Endothelial cell of umbilical vein (primary cell): Measurements from ENCODE around the gene OGT. TPM values are rescaled to one million over a fixed set of nuclear protein-coding genes. Genes with fewer than 3 reads are reported as not detected.

ENCODE experiments used
- BruUV-seq: library from RNA; stranded (reverse); fragments of 400-500 nt; replicated peaks from 2 replicates; lab custom pipeline; 2021; lab: Mats Ljungman, UMichigan
- CTCF ChIA-PET: fragments of 300-600, 350-600 bp; sonication (Branson Sonifier 250); formaldehyde crosslinking; loops from one replicate; lab custom pipeline; 2021; ENCODE audit warnings: antibody characterized with exemption, inconsistent platforms; lab: Charles Lee
- POLR2A ChIA-PET: fragments of 300-600, 350-600 bp; sonication (Branson Sonifier 250); formaldehyde crosslinking; loops from one replicate; lab custom pipeline; 2021; ENCODE audit warnings: antibody characterized with exemption, inconsistent platforms; lab: Charles Lee
- DNase-seq: peaks from one replicate; pipeline ENCODE4 v3.0.0-alpha.2; 2011; ENCODE audit warnings: low read depth, low spot score
- FAIRE-seq: peaks from 2 replicates; lab custom pipeline; 2011; peaks lifted over from hg19 to GRCh38; lab: Jason Lieb, UNC
- H2AFZ ChIP-seq: 2 replicates; pipeline ENCODE4 v1.6.0; 2012; ENCODE audit warnings: low read depth, low read length, control low read depth, inconsistent platforms
- H3K27ac ChIP-seq: 2 replicates; pipeline ENCODE4 v1.5.1; 2011; ENCODE audit warnings: low read depth, mild to moderate bottlenecking, control low read depth, low read length, moderate library complexity; ENCODE audit not compliant: insufficient read depth
- H3K27me3 ChIP-seq, 2 experiments: 2 replicates each; pipeline versions ENCODE4 v1.6.0 to v1.6.1; 2011; ENCODE audit warnings: low read length in 2 of 2, mixed read lengths in 1 of 2; ENCODE audit not compliant: control insufficient read depth in 2 of 2, insufficient read depth in 2 of 2
- H3K36me3 ChIP-seq, 2 experiments: 2 replicates in 1 of 2; 3 replicates in 1 of 2; pipeline ENCODE4 v1.5.1; 2011; ENCODE audit warnings: low read length in 2 of 2, mild to moderate bottlenecking in 1 of 2, moderate library complexity in 1 of 2; ENCODE audit not compliant: control insufficient read depth in 2 of 2, insufficient read depth in 2 of 2; ENCODE audit errors: extremely low read depth in 1 of 2
- H3K4me1 ChIP-seq: 3 replicates; pipeline ENCODE4 v1.5.1; 2011; ENCODE audit warnings: mild to moderate bottlenecking, low read length; ENCODE audit not compliant: control insufficient read depth, insufficient read depth; ENCODE audit errors: extremely low read depth
- H3K4me2 ChIP-seq: 2 replicates; pipeline ENCODE4 v1.6.1; 2011; ENCODE audit warnings: low read length, control low read depth, mixed read lengths; ENCODE audit not compliant: insufficient read depth
- H3K4me3 ChIP-seq, 3 experiments: fragments of 200-600 bp in 1 of 3; sonication (generic), shearing (Covaris generic) in 1 of 3; replicated peaks in 1 of 3; 2 replicates each; pipeline ENCODE4 v1.5.1; 2011 to 2016; ENCODE audit warnings: control low read depth in 3 of 3, low read length in 3 of 3, mild to moderate bottlenecking in 2 of 3, inconsistent platforms in 1 of 3, low read depth in 1 of 3, moderate library complexity in 1 of 3; ENCODE audit not compliant: insufficient read depth in 1 of 3
- H3K79me2 ChIP-seq: 2 replicates; pipeline ENCODE4 v1.6.0; 2012; ENCODE audit warnings: low read length, inconsistent platforms; ENCODE audit not compliant: control insufficient read depth, insufficient read depth
- H3K9ac ChIP-seq: replicated peaks from 2 replicates; pipeline ENCODE3; 2011; ENCODE audit warnings: low read length, control low read depth; ENCODE audit not compliant: insufficient read depth; ENCODE audit errors: extremely low read depth
- H3K9me1 ChIP-seq: replicated peaks from 3 replicates; pipeline ENCODE4 v1.6.0; 2011; ENCODE audit warnings: mild to moderate bottlenecking, low read length; ENCODE audit not compliant: control insufficient read depth, insufficient read depth; ENCODE audit errors: extremely low read depth
- H3K9me3 ChIP-seq: replicated peaks from 2 replicates; pipeline ENCODE4 v1.5.1; 2012; ENCODE audit warnings: low read length, inconsistent platforms; ENCODE audit not compliant: control insufficient read depth, insufficient read depth
- H4K20me1 ChIP-seq: replicated peaks from 2 replicates; pipeline ENCODE3; 2011; ENCODE audit warnings: mild to moderate bottlenecking, low read length; ENCODE audit not compliant: control insufficient read depth, insufficient read depth; ENCODE audit errors: extremely low read depth
- EZH2 ChIP-seq: IDR thresholded peaks from 2 replicates; pipeline ENCODE4 v1.6.1; 2012; ENCODE audit warnings: borderline replicate concordance, low read depth, mild to moderate bottlenecking, moderate library complexity, low read length, inconsistent platforms; ENCODE audit not compliant: severe bottlenecking
- FOS ChIP-seq: IDR thresholded peaks from 2 replicates; pipeline ENCODE4 v1.6.1; 2011; ENCODE audit warnings: mild to moderate bottlenecking, low read length, moderate library complexity, borderline replicate concordance; ENCODE audit not compliant: insufficient read depth
- GATA2 ChIP-seq: IDR thresholded peaks from 2 replicates; pipeline ENCODE4 v1.7.0; 2011; ENCODE audit warnings: low read depth, mild to moderate bottlenecking, moderate library complexity, mixed read lengths, low read length; ENCODE audit not compliant: insufficient read length, insufficient read depth
- JUN ChIP-seq: IDR thresholded peaks from 2 replicates; pipeline ENCODE4 v1.6.1; 2011; ENCODE audit warnings: borderline replicate concordance, low read depth; ENCODE audit not compliant: insufficient read length, insufficient read depth
- MAX ChIP-seq: IDR thresholded peaks from 2 replicates; pipeline ENCODE4 v1.6.1; 2011; ENCODE audit not compliant: insufficient read depth, insufficient read length
- MYC ChIP-seq: IDR thresholded peaks from one replicate; pipeline ENCODE4 v1.6.1; 2011; ENCODE audit warnings: mild to moderate bottlenecking, low read depth, low read length
- POLR2A ChIP-seq: IDR thresholded peaks from 2 replicates; pipeline ENCODE4 v1.6.1; 2012; ENCODE audit warnings: low read depth, mild to moderate bottlenecking, control low read depth, low read length
- POLR2AphosphoS5 ChIP-seq: IDR thresholded peaks from 2 replicates; pipeline ENCODE4 v1.6.1; 2012; ENCODE audit warnings: low read depth, mild to moderate bottlenecking, control low read depth, low read length, moderate library complexity; ENCODE audit not compliant: insufficient read depth
- dilution Hi-C: fragments of 300-500 bp; cut with MboI; formaldehyde crosslinking; loops from one replicate; pipeline ENCODE4 v1.15.0; 2019; ENCODE audit warnings: low sequenced_read_pairs; ENCODE audit not compliant: extremely low pct_ligation_motif_present
- intact Hi-C: fragments of 100-400 bp; cut with micrococcal nuclease; formaldehyde crosslinking; loops from one replicate; pipeline ENCODE4 v1.10.0; 2022
- polyA plus RNA-seq, 4 experiments: library from polyadenylated mRNA; depleted of rRNA in 3 of 4; stranded (reverse) in 3 of 4; unstranded in 1 of 4; fragments of >200 nt; gene quantifications; 2 replicates each; pipeline versions ENCODE4 v1.2.1 to v1.2.3, GENCODE V29; 2011 to 2012; ENCODE audit warnings: missing spikeins in 1 of 4
- total RNA-seq: library from RNA; stranded (reverse); gene quantifications from 2 replicates; pipeline ENCODE4 v1.2.3, GENCODE V29; 2021
- TF ChIP-seq, protein P1 (sequence below), 2 donors: IDR thresholded peaks; 1 replicate in 1 of 2; 2 replicates in 1 of 2; pipeline ENCODE4 v1.5.1; 2011; ENCODE audit warnings: low read length in 2 of 2, mild to moderate bottlenecking in 2 of 2, moderate library complexity in 2 of 2, control low read depth in 1 of 2, inconsistent platforms in 1 of 2, low read depth in 1 of 2; ENCODE audit not compliant: insufficient read depth in 1 of 2; ENCODE audit errors: extremely low read depth in 1 of 2

Gene OGT
- total and polyA plus RNA-seq, 2 donors (not counting 3 experiments of a cell fraction or from before 2014, with no cell fraction given), result 129 to 141 TPM

- TF ChIP-seq MAX, result no peak
- TF ChIP-seq EZH2, result no peak
- TF ChIP-seq FOS, result no peak
- no peak for TF ChIP-seq POLR2AphosphoS5
- TF ChIP-seq JUN, result no peak
- Histone ChIP-seq H2AFZ (no peak overlapping the region), H3K4me3 (no peak overlapping the region), H3K79me2 (no peaks in the 10 kb centered on the region), H3K9ac (no peak overlapping the region), H3K9me1 (no peaks in the 10 kb centered on the region), H3K9me3 (no peaks in the 10 kb centered on the region), H4K20me1 (no peaks in the 10 kb centered on the region), H3K27ac (no peak overlapping the region), H3K4me1 (peaks cover 7% of the 10 kb centered on the region), H3K27me3 (no peaks in the 10 kb centered on the region), H3K36me3 (peaks cover 0 to 2% of the 10 kb centered on the region in 2 experiments), H3K4me2 (no peak overlapping the region)
- CTCF ChIA-PET, result interaction anchor here (1.1 kb wide), 1 partner anchor 36 kb away, joined by 3 read pairs; no protein-coding TSS in a partner anchor
- no TSS peak for BruUV-seq
- POLR2A ChIA-PET, result no interaction called here
- DNase-seq, result no peak
- dilution Hi-C loops, result no loop called here
- intact Hi-C loops, result no loop called here
- FAIRE-seq, result peak; percentile 40
These were observed 84.0 kb downstream of the OGT start for GRCh38 chrX:71616672-71617529.

GRCh38 chrX:71617742-71618141 lies 84.8 kb downstream of the OGT start:
- ChIA-PET POLR2A (interaction anchor here (0.6 kb wide), 1 partner anchor 256 kb away, joined by 5 read pairs; no protein-coding TSS in a partner anchor), CTCF (interaction anchor here (1.1 kb wide), 1 partner anchor 35 kb away, joined by 3 read pairs; no protein-coding TSS in a partner anchor)
- peaks cover 0 to 2% of the 10 kb centered on the region in 2 experiments for H3K36me3 ChIP-seq
- no peak overlapping the region for H2AFZ ChIP-seq
- BruUV-seq, result no TSS peak
- H3K79me2 ChIP-seq, result no peaks in the 10 kb centered on the region
- intact Hi-C loops, result no loop called here
- H3K9ac ChIP-seq, result no peak overlapping the region
- no peak for FAIRE-seq
- H3K4me3 ChIP-seq, result no peak overlapping the region
- no peaks in the 10 kb centered on the region for H3K27me3 ChIP-seq
- no peaks in the 10 kb centered on the region for H4K20me1 ChIP-seq
- no peak overlapping the region for H3K4me2 ChIP-seq
- TF ChIP-seq MAX (no peak), FOS (no peak), GATA2 (no peak), MYC (no peak), JUN (no peak), POLR2AphosphoS5 (no peak), POLR2A (no peak), EZH2 (no peak)
- TF ChIP-seq, protein P1, sequence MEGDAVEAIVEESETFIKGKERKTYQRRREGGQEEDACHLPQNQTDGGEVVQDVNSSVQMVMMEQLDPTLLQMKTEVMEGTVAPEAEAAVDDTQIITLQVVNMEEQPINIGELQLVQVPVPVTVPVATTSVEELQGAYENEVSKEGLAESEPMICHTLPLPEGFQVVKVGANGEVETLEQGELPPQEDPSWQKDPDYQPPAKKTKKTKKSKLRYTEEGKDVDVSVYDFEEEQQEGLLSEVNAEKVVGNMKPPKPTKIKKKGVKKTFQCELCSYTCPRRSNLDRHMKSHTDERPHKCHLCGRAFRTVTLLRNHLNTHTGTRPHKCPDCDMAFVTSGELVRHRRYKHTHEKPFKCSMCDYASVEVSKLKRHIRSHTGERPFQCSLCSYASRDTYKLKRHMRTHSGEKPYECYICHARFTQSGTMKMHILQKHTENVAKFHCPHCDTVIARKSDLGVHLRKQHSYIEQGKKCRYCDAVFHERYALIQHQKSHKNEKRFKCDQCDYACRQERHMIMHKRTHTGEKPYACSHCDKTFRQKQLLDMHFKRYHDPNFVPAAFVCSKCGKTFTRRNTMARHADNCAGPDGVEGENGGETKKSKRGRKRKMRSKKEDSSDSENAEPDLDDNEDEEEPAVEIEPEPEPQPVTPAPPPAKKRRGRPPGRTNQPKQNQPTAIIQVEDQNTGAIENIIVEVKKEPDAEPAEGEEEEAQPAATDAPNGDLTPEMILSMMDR (IDR thresholded peaks at IDR 0.05; ENCODE audit: extremely low read depth in 1 of 2, insufficient read depth in 1 of 2, low read depth in 1 of 2, low read length in 2 of 2), result no peak
- dilution Hi-C loops, result no loop called here
- H3K9me1 ChIP-seq, result no peaks in the 10 kb centered on the region
- DNase-seq, result no peak
- H3K9me3 ChIP-seq, result no peaks in the 10 kb centered on the region
- peaks cover 7% of the 10 kb centered on the region for H3K4me1 ChIP-seq
- H3K27ac ChIP-seq, result no peak overlapping the region
